Activated B cell treated with CpG ODN at 0.5 μM for 24 hours (primary cell): Measurements from ENCODE around the gene TMEM86A. TPM values are rescaled to one million over a fixed set of nuclear protein-coding genes. Genes with fewer than 3 reads are reported as not detected.

ENCODE experiments used
- ATAC-seq: fragments of 200-7000 bp; cut with Tn5 transposase; one replicate; pipeline ENCODE4 v1.10.0; 2021; ENCODE audit warnings: low read depth, mild to moderate bottlenecking, moderate library complexity
- CTCF ChIA-PET: fragments of 350-600 bp; sonication (Branson Sonifier 250); formaldehyde crosslinking; loops from one replicate; lab custom pipeline; 2021; ENCODE audit warnings: antibody characterized with exemption; lab: Charles Lee
- POLR2A ChIA-PET: fragments of 350-600 bp; sonication (Branson Sonifier 250); formaldehyde crosslinking; loops from one replicate; lab custom pipeline; 2021; ENCODE audit warnings: antibody characterized with exemption; lab: Charles Lee
- DNase-seq: peaks from one replicate; pipeline ENCODE4 v3.0.0; 2022
- H3K27ac Mint-ChIP-seq: one replicate; pipeline ENCODE4 v1.8.0; 2020; ENCODE audit warnings: mixed read lengths
- H3K27me3 Mint-ChIP-seq: one replicate; pipeline ENCODE4 v1.8.0; 2021; ENCODE audit warnings: mixed read lengths
- H3K36me3 Mint-ChIP-seq: one replicate; pipeline ENCODE4 v1.8.0; 2021; ENCODE audit warnings: low read depth, mixed read lengths
- H3K4me1 Mint-ChIP-seq: one replicate; pipeline ENCODE4 v1.8.0; 2021; ENCODE audit warnings: mixed read lengths
- H3K4me3 Mint-ChIP-seq: one replicate; pipeline ENCODE4 v1.8.0; 2020; ENCODE audit warnings: mild to moderate bottlenecking, mixed read lengths
- H3K9me3 Mint-ChIP-seq: one replicate; pipeline ENCODE4 v1.8.0; 2020; ENCODE audit warnings: mixed read lengths
- CTCF ChIP-seq: fragments of 200-600 bp; IDR thresholded peaks from one replicate; pipeline ENCODE4 v1.8.0; 2022; ENCODE audit warnings: antibody characterized with exemption, mild to moderate bottlenecking
- intact Hi-C: fragments of 100-400 bp; cut with micrococcal nuclease; formaldehyde crosslinking; loops from one replicate; pipeline ENCODE4 v1.15.1; 2024
- total RNA-seq: library from RNA; stranded (reverse); gene quantifications from 2 replicates; pipeline ENCODE4 v1.2.3, GENCODE V29; 2022

TMEM86A gene
- total RNA-seq, 1 donor from 2014 or later = 0.13 TPM

GRCh38 chr11:18704698-18705097 is 6.1 kb downstream of the TMEM86A start:
- Mint-ChIP-seq H3K36me3 (no peaks in the 10 kb centered on the region), H3K4me1 (peaks cover 26% of the 10 kb centered on the region), H3K27me3 (peaks cover 14% of the 10 kb centered on the region), H3K4me3 (no peak overlapping the region), H3K27ac (peak overlapping the region; percentile 13), H3K9me3 (no peaks in the 10 kb centered on the region)
- intact Hi-C loops = no loop called here
- TF ChIP-seq CTCF = no peak
- no peak for ATAC-seq
- no peak for DNase-seq
- ChIA-PET POLR2A (no interaction called here), CTCF (interaction anchor here (1.4 kb wide), 1 partner anchor 17 kb away, joined by 4 read pairs; no protein-coding TSS in a partner anchor)

- no peak overlapping the region for H3K27ac Mint-ChIP-seq
- TF ChIP-seq CTCF = no peak
- no peaks in the 10 kb centered on the region for H3K36me3 Mint-ChIP-seq
- H3K27me3 Mint-ChIP-seq = peaks cover 14% of the 10 kb centered on the region
- intact Hi-C loops = loop anchor here (2.0 kb wide), 1 partner anchor 71 kb away; the partner anchor contains the start of gene SPTY2D1
- no peaks in the 10 kb centered on the region for H3K9me3 Mint-ChIP-seq
- ATAC-seq (peak; percentile 43), DNase-seq (no peak)
- ChIA-PET CTCF (interaction anchor here (0.5 to 1.3 kb wide), 3 partner anchors 16 to 166 kb away, joined by 3 to 4 read pairs (median 4); no protein-coding TSS in a partner anchor), POLR2A (interaction anchor here (0.6 to 1.1 kb wide), 3 partner anchors 71 to 179 kb away, joined by 4 to 5 read pairs (median 5); partner anchors contain the start of gene SPTY2D1)
- H3K4me1 Mint-ChIP-seq = peaks cover 21% of the 10 kb centered on the region
- peak overlapping the region; percentile 88 for H3K4me3 Mint-ChIP-seq
These were observed 7.2 kb downstream of the TMEM86A start for GRCh38 chr11:18705651-18706281.

- no peak for DNase-seq
- CTCF ChIA-PET = interaction anchor here (0.5 to 1.3 kb wide), 4 partner anchors 15 to 166 kb away, joined by 3 to 4 read pairs (median 4); no protein-coding TSS in a partner anchor
- H3K27ac Mint-ChIP-seq = peak overlapping the region; percentile 77
- H3K36me3 Mint-ChIP-seq = no peaks in the 10 kb centered on the region
- POLR2A ChIA-PET = interaction anchor here (0.5 to 1.1 kb wide), 5 partner anchors 15 to 395 kb away, joined by 3 to 6 read pairs (median 5); partner anchors contain the start of gene SPTY2D1
- no peaks in the 10 kb centered on the region for H3K9me3 Mint-ChIP-seq
- peaks cover 21% of the 10 kb centered on the region for H3K4me1 Mint-ChIP-seq
- peaks cover 14% of the 10 kb centered on the region for H3K27me3 Mint-ChIP-seq
- TF ChIP-seq CTCF = no peak
- peak; percentile 83 for ATAC-seq
- H3K4me3 Mint-ChIP-seq = peak overlapping the region; percentile 88
- intact Hi-C loops = loop anchor here (2.0 kb wide), 1 partner anchor 72 kb away; the partner anchor contains the start of gene SPTY2D1
These were observed 8.0 kb downstream of the TMEM86A start for GRCh38 chr11:18706330-18707243.

GRCh38 chr11:18707811-18708340 is 9.3 kb downstream of the TMEM86A start:
- no peak for TF ChIP-seq CTCF
- Mint-ChIP-seq H3K36me3 (no peaks in the 10 kb centered on the region), H3K4me3 (peak overlapping the region; percentile 28), H3K27me3 (peaks cover 13% of the 10 kb centered on the region), H3K4me1 (peaks cover 21% of the 10 kb centered on the region), H3K27ac (peak overlapping the region; percentile 47), H3K9me3 (no peaks in the 10 kb centered on the region)
- no peak for ATAC-seq
- CTCF ChIA-PET = interaction anchor here (0.9 to 1.8 kb wide), 2 partner anchors 14 kb away, joined by 4 to 6 read pairs; no protein-coding TSS in a partner anchor
- intact Hi-C loops = loop anchor here (2.0 kb wide), 1 partner anchor 73 kb away; the partner anchor contains the start of gene SPTY2D1
- POLR2A ChIA-PET = interaction anchor here (1.3 kb wide), 1 partner anchor 14 kb away, joined by 3 read pairs; no protein-coding TSS in a partner anchor
- no peak for DNase-seq
